Activated CD8-positive, alpha-beta T cell treated with anti-CD3 and anti-CD28 coated beads for 36 hours (primary cell): ENCODE measurements around the gene ARSG. TPM values are rescaled to one million over a fixed set of nuclear protein-coding genes. Genes with fewer than 3 reads are reported as not detected.

Experiments used
- ATAC-seq: fragments of 200-7000 bp; cut with Tn5 transposase; one replicate; pipeline ENCODE4 v1.10.0; 2021; ENCODE audit warnings: mild to moderate bottlenecking, moderate library complexity
- CTCF ChIA-PET: fragments of 350-600 bp; sonication (Branson Sonifier 250); formaldehyde crosslinking; loops from one replicate; lab custom pipeline; 2021; ENCODE audit warnings: antibody characterized with exemption; lab: Charles Lee
- POLR2A ChIA-PET: fragments of 350-600 bp; sonication (Branson Sonifier 250); formaldehyde crosslinking; loops from one replicate; lab custom pipeline; 2021; ENCODE audit warnings: antibody characterized with exemption; lab: Charles Lee
- DNase-seq: peaks from one replicate; pipeline ENCODE4 v3.0.0-alpha.2; 2020
- H3K27ac Mint-ChIP-seq: one replicate; pipeline ENCODE4 v1.8.0; 2021; ENCODE audit warnings: mild to moderate bottlenecking, mixed read lengths
- H3K27me3 Mint-ChIP-seq: one replicate; pipeline ENCODE4 v1.8.0; 2021; ENCODE audit warnings: mixed read lengths
- H3K36me3 Mint-ChIP-seq: one replicate; pipeline ENCODE4 v1.8.0; 2021; ENCODE audit warnings: low read depth, mixed read lengths
- H3K4me1 Mint-ChIP-seq: one replicate; pipeline ENCODE4 v1.8.0; 2021; ENCODE audit warnings: low read depth, mixed read lengths
- H3K4me3 Mint-ChIP-seq: one replicate; pipeline ENCODE4 v1.8.0; 2021; ENCODE audit warnings: mild to moderate bottlenecking, moderate library complexity, mixed read lengths
- H3K9me3 Mint-ChIP-seq: one replicate; pipeline ENCODE4 v1.8.0; 2021; ENCODE audit warnings: mixed read lengths
- CTCF ChIP-seq: fragments of 200-600 bp; IDR thresholded peaks from one replicate; pipeline ENCODE4 v1.8.0; 2022; ENCODE audit warnings: antibody characterized with exemption, mild to moderate bottlenecking
- intact Hi-C: fragments of 100-400 bp; cut with micrococcal nuclease; formaldehyde crosslinking; loops from one replicate; pipeline ENCODE4 v1.10.0; 2022
- total RNA-seq, 2 experiments: library from RNA; stranded (reverse); gene quantifications; one replicate each; pipeline ENCODE4 v1.2.3, GENCODE V29; 2021

ARSG gene
- total RNA-seq, 2 experiments from 2014 or later, result 7.2 to 8.4 TPM

GRCh38 chr17:68435361-68435760 lies 144.1 kb downstream of the ARSG start:
- H3K4me1 Mint-ChIP-seq, result peaks cover 29% of the 10 kb centered on the region
- ATAC-seq, result no peak
- no peak overlapping the region for H3K27ac Mint-ChIP-seq
- no peak overlapping the region for H3K4me3 Mint-ChIP-seq
- intact Hi-C loops, result loop anchor here (10.0 kb wide), 2 partner anchors 141 to 261 kb away; partner anchors contain the start of genes ARSG and SLC16A6
- H3K9me3 Mint-ChIP-seq, result no peaks in the 10 kb centered on the region
- ChIA-PET POLR2A (interaction anchor here (3.9 kb wide), 1 partner anchor 144 kb away, joined by 23 read pairs; the partner anchor contains the start of genes ARSG and SLC16A6), CTCF (interaction anchor here (0.7 to 11.4 kb wide), 23 partner anchors 9 to 262 kb away, joined by 3 to 166 read pairs (median 7); partner anchors contain the start of genes ARSG, SLC16A6 and WIPI1)
- no peaks in the 10 kb centered on the region for H3K27me3 Mint-ChIP-seq
- no peak for DNase-seq
- H3K36me3 Mint-ChIP-seq, result peaks cover 3% of the 10 kb centered on the region
- TF ChIP-seq CTCF, result no peak

- peak; percentile 85 for TF ChIP-seq CTCF
- ATAC-seq (peak; percentile 81), DNase-seq (peak; percentile 93)
- POLR2A ChIA-PET, result interaction anchor here (3.9 kb wide), 1 partner anchor 144 kb away, joined by 23 read pairs; the partner anchor contains the start of genes ARSG and SLC16A6
- Mint-ChIP-seq H3K4me1 (peaks cover 34% of the 10 kb centered on the region), H3K9me3 (no peaks in the 10 kb centered on the region), H3K27ac (peak overlapping the region; percentile 83), H3K36me3 (peaks cover 3% of the 10 kb centered on the region), H3K4me3 (no peak overlapping the region), H3K27me3 (no peaks in the 10 kb centered on the region)
- CTCF ChIA-PET, result interaction anchor here (0.6 to 11.4 kb wide), 41 partner anchors 8 to 267 kb away, joined by 3 to 166 read pairs (median 5); partner anchors contain the start of genes ARSG, SLC16A6 and WIPI1
- intact Hi-C loops, result loop anchor here (2.0 to 10.0 kb wide), 4 partner anchors 25 to 261 kb away; partner anchors contain the start of genes ARSG and SLC16A6
These were observed 144.9 kb downstream of the ARSG start for GRCh38 chr17:68435876-68436842.

GRCh38 chr17:68437979-68438822 lies 146.9 kb downstream of the ARSG start:
- intact Hi-C loops, result loop anchor here (2.0 to 10.0 kb wide), 4 partner anchors 23 to 263 kb away; partner anchors contain the start of genes ARSG and SLC16A6
- Mint-ChIP-seq H3K27me3 (no peaks in the 10 kb centered on the region), H3K4me3 (peak overlapping the region; percentile 65), H3K9me3 (no peaks in the 10 kb centered on the region), H3K27ac (peak overlapping the region; percentile 94), H3K4me1 (peaks cover 35% of the 10 kb centered on the region), H3K36me3 (peaks cover 3% of the 10 kb centered on the region)
- peak; percentile 79 for ATAC-seq
- POLR2A ChIA-PET, result interaction anchor here (0.6 to 3.9 kb wide), 7 partner anchors 22 to 239 kb away, joined by 3 to 23 read pairs (median 4); partner anchors contain the start of genes ARSG and SLC16A6
- no peak for TF ChIP-seq CTCF
- CTCF ChIA-PET, result interaction anchor here (0.6 to 11.4 kb wide), 20 partner anchors 9 to 441 kb away, joined by 3 to 166 read pairs (median 8); partner anchors contain the start of genes AMZ2, ARSG, SLC16A6 and WIPI1
- peak; percentile 71 for DNase-seq

GRCh38 chr17:68439656-68440290 lies 148.5 kb downstream of the ARSG start:
- Mint-ChIP-seq H3K27me3 (no peaks in the 10 kb centered on the region), H3K4me3 (no peak overlapping the region), H3K36me3 (peaks cover 3% of the 10 kb centered on the region), H3K4me1 (peaks cover 35% of the 10 kb centered on the region), H3K27ac (no peak overlapping the region), H3K9me3 (no peaks in the 10 kb centered on the region)
- ATAC-seq, result no peak
- ChIA-PET POLR2A (interaction anchor here (0.5 to 1.9 kb wide), 2 partner anchors 19 to 264 kb away, joined by 3 to 6 read pairs; no protein-coding TSS in a partner anchor), CTCF (interaction anchor here (1.6 to 11.4 kb wide), 3 partner anchors 18 to 176 kb away, joined by 4 to 166 read pairs (median 22); partner anchors contain the start of gene WIPI1)
- intact Hi-C loops, result loop anchor here (10.0 kb wide), 2 partner anchors 145 to 265 kb away; partner anchors contain the start of genes ARSG and SLC16A6
- no peak for DNase-seq
- TF ChIP-seq CTCF, result no peak
